ENCODE measurements around the gene PAQR9.

GRCh38 chr3:142940000-142940399 lies 23.5 kb downstream of the PAQR9 start:
- no peak for TF ChIP-seq CTCF (IDR thresholded peaks at IDR 0.05)
- TF ChIP-seq POLR2A (IDR thresholded peaks at IDR 0.05), result no peak
- TF ChIP-seq EP300 (IDR thresholded peaks at IDR 0.05), result no peak

All from upper lobe of left lung (tissue), 4 donors.